Panc1 (cell line): ENCODE results near the gene CD38. TPM values are rescaled to one million over a fixed set of nuclear protein-coding genes. Genes with fewer than 3 reads are reported as not detected.

Experiments used
- ATAC-seq: fragments of 200-7000 bp; cut with Tn5 transposase; 2 replicates; pipeline ENCODE4 v1.9.1; 2020; ENCODE audit warnings: mild to moderate bottlenecking, moderate library complexity
- BruUV-seq: library from RNA; stranded (reverse); fragments of 400-500 nt; replicated peaks from 2 replicates; lab custom pipeline; 2021; lab: Mats Ljungman, UMichigan
- CTCF ChIA-PET: fragments of 300-600 bp; sonication (Branson Sonifier 250); formaldehyde crosslinking; loops from one replicate; lab custom pipeline; 2022; ENCODE audit warnings: antibody characterized with exemption; lab: Charles Lee
- POLR2A ChIA-PET: fragments of 300-600 bp; sonication (Branson Sonifier 250); formaldehyde crosslinking; loops from one replicate; lab custom pipeline; 2022; ENCODE audit warnings: antibody characterized with exemption; lab: Charles Lee
- DNase-seq: peaks from one replicate; pipeline ENCODE4 v3.0.0-alpha.2; 2010; ENCODE audit warnings: low read depth, low spot score
- H3K27ac ChIP-seq: 2 replicates; pipeline ENCODE4 v1.5.1; 2011; ENCODE audit warnings: mild to moderate bottlenecking, low read length, inconsistent platforms
- H3K27me3 ChIP-seq: fragments of 200-500 bp; sonication (Bioruptor generic); 2 replicates; pipeline ENCODE4 v1.6.0; 2014; ENCODE audit warnings: low read length, inconsistent platforms; ENCODE audit not compliant: control insufficient read depth, insufficient read depth
- H3K36me3 ChIP-seq: fragments of 200-500 bp; sonication (Bioruptor generic); 2 replicates; pipeline ENCODE4 v1.5.1; 2014; ENCODE audit warnings: inconsistent platforms, mild to moderate bottlenecking, low read length, moderate library complexity; ENCODE audit not compliant: control insufficient read depth, insufficient read depth
- H3K4me1 ChIP-seq: 2 replicates; pipeline ENCODE4 v1.5.1; 2011; ENCODE audit warnings: inconsistent platforms, mild to moderate bottlenecking, low read length, moderate library complexity; ENCODE audit not compliant: control insufficient read depth, insufficient read depth
- H3K4me3 ChIP-seq, 2 experiments: 2 replicates each; pipeline ENCODE4 v1.5.1; 2011 to 2012; ENCODE audit warnings: low read depth in 2 of 2, low read length in 2 of 2, mild to moderate bottlenecking in 2 of 2, inconsistent platforms in 1 of 2, moderate library complexity in 1 of 2
- H3K9me3 ChIP-seq: fragments of 200-500 bp; sonication (Bioruptor generic); 2 replicates; pipeline ENCODE4 v1.5.1; 2014; ENCODE audit warnings: low read depth, mild to moderate bottlenecking, inconsistent platforms, low read length, moderate library complexity; ENCODE audit not compliant: control insufficient read depth, insufficient read depth
- CTCF ChIP-seq: fragments of 450-650 bp; IDR thresholded peaks from 2 replicates; pipeline ENCODE4 v1.5.1; 2017; ENCODE audit warnings: mild to moderate bottlenecking
- POLR2AphosphoS5 ChIP-seq: IDR thresholded peaks from 2 replicates; pipeline ENCODE4 v1.6.1; 2012; ENCODE audit warnings: mild to moderate bottlenecking, low read depth, low read length, moderate library complexity
- REST ChIP-seq, 2 experiments: IDR thresholded peaks; 2 replicates each; pipeline ENCODE4 v1.6.1; 2011 to 2012; ENCODE audit warnings: low read depth in 2 of 2, control low read depth in 1 of 2, low read length in 1 of 2, mild to moderate bottlenecking in 1 of 2, moderate library complexity in 1 of 2; ENCODE audit not compliant: insufficient read depth in 1 of 2
- SIN3A ChIP-seq: IDR thresholded peaks from 2 replicates; pipeline ENCODE4 v1.6.1; 2012; ENCODE audit warnings: low read depth, mild to moderate bottlenecking, low read length, moderate library complexity, borderline replicate concordance; ENCODE audit not compliant: insufficient read depth
- TCF7L2 ChIP-seq: IDR thresholded peaks from 2 replicates; pipeline ENCODE4 v1.6.1; 2011; ENCODE audit warnings: mild to moderate bottlenecking, low read depth, low read length, inconsistent platforms
- in situ Hi-C: cut with HindIII; loops from 2 replicates; pipeline ENCODE4 v1.10.0; 2016; ENCODE audit warnings: low sequenced_read_pairs, low pct_unique_long_range_greater_than_20kb
- intact Hi-C: fragments of 100-400 bp; cut with micrococcal nuclease; formaldehyde crosslinking; loops from one replicate; pipeline ENCODE4 v1.10.0; 2022; ENCODE audit not compliant: unreplicated experiment
- total RNA-seq: library from RNA; stranded (reverse); gene quantifications from one replicate; pipeline ENCODE4 v1.2.1, GENCODE V29; 2021; ENCODE audit not compliant: unreplicated experiment

Gene CD38
- total RNA-seq, 1 experiment from 2014 or later, result 0.15 TPM

- no peaks in the 10 kb centered on the region for H3K9me3 ChIP-seq
- BruUV-seq, result no TSS peak
- no peaks in the 10 kb centered on the region for H3K27me3 ChIP-seq
- DNase-seq (no peak), ATAC-seq (no peak)
- H3K36me3 ChIP-seq, result no peaks in the 10 kb centered on the region
- H3K4me3 ChIP-seq, result no peak overlapping the region
- ChIA-PET POLR2A (no interaction called here), CTCF (no interaction called here)
- intact Hi-C loops (no loop called here), in situ Hi-C loops (no loop called here)
- no peak overlapping the region for H3K27ac ChIP-seq
- TF ChIP-seq REST (IDR thresholded peaks at IDR 0.05; ENCODE audit: insufficient read depth in 1 of 2, low read depth in 2 of 2, low read length in 1 of 2) (no peak), POLR2AphosphoS5 (no peak), CTCF (no peak), SIN3A (no peak), TCF7L2 (no peak)
- H3K4me1 ChIP-seq, result no peaks in the 10 kb centered on the region
Observed at GRCh38 chr4:15765391-15765790, 12.7 kb upstream of the CD38 start.

- DNase-seq, result no peak
- no peak for TF ChIP-seq TCF7L2
- TF ChIP-seq SIN3A, result no peak
- no peak for TF ChIP-seq REST (IDR thresholded peaks at IDR 0.05; ENCODE audit: insufficient read depth in 1 of 2, low read depth in 2 of 2, low read length in 1 of 2)
- TF ChIP-seq CTCF, result no peak
- TF ChIP-seq POLR2AphosphoS5, result no peak
- Histone ChIP-seq H3K27me3 (no peaks in the 10 kb centered on the region), H3K36me3 (no peaks in the 10 kb centered on the region), H3K4me3 (no peak overlapping the region), H3K9me3 (no peaks in the 10 kb centered on the region), H3K4me1 (no peaks in the 10 kb centered on the region), H3K27ac (no peak overlapping the region)
- POLR2A ChIA-PET, result interaction anchor here (0.7 kb wide), 1 partner anchor 263 kb away, joined by 8 read pairs; no protein-coding TSS in a partner anchor
- no peak for ATAC-seq
- BruUV-seq, result no TSS peak
- intact Hi-C loops, result no loop called here
- in situ Hi-C loops, result no loop called here
- CTCF ChIA-PET, result no interaction called here
Observed at GRCh38 chr4:15765910-15766697, 12.0 kb upstream of the CD38 start.
